SU-DHL-6 (cell line): ENCODE results near the gene UNC5B.

ENCODE experiments used
- EZH2phosphoT487 ChIP-seq: fragments of 200-600 bp; sonication (generic), shearing (Covaris generic); conservative IDR thresholded peaks from 2 replicates; pipeline ENCODE4 v1.6.1; 2018; ENCODE audit warnings: mild to moderate bottlenecking, antibody characterized with exemption, low read length, moderate library complexity, mixed read lengths
- TF ChIP-seq, protein P1 (sequence below): fragments of 200-600 bp; sonication (generic); IDR thresholded peaks from one replicate; pipeline ENCODE4 v1.5.1; 2017; ENCODE audit warnings: antibody characterized with exemption, mild to moderate bottlenecking, low read length, moderate library complexity; ENCODE audit not compliant: insufficient read depth, poor library complexity, severe bottlenecking

DNA sequence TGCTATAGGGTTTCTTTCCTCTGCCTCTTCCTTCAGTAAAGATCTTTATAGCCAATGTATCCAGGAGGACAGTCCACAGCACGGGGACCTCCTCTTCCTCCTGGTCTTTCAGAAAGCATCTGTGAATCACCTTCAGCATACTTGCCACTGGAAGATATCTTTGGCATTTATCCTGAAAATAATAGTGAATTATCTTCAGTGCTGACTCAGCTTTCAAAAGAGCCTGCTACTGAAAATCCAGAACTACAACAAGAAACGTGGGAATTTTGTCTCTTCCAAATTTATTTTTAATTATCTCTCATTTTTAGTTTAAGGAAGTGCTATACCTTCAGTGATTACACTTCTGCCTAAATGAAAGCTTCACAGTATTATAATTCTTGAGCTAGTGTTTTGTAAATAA is 7.6 kb upstream of the UNC5B start:
- TF ChIP-seq, protein P1, sequence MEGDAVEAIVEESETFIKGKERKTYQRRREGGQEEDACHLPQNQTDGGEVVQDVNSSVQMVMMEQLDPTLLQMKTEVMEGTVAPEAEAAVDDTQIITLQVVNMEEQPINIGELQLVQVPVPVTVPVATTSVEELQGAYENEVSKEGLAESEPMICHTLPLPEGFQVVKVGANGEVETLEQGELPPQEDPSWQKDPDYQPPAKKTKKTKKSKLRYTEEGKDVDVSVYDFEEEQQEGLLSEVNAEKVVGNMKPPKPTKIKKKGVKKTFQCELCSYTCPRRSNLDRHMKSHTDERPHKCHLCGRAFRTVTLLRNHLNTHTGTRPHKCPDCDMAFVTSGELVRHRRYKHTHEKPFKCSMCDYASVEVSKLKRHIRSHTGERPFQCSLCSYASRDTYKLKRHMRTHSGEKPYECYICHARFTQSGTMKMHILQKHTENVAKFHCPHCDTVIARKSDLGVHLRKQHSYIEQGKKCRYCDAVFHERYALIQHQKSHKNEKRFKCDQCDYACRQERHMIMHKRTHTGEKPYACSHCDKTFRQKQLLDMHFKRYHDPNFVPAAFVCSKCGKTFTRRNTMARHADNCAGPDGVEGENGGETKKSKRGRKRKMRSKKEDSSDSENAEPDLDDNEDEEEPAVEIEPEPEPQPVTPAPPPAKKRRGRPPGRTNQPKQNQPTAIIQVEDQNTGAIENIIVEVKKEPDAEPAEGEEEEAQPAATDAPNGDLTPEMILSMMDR: no peak
- TF ChIP-seq EZH2phosphoT487: no peak
